Stimulated activated CD4-positive, alpha-beta T cell treated with anti-CD3 and anti-CD28 coated beads, Interleukin-4, amount 100 ng/mL, for 4 hours (primary cell): ENCODE data around the gene CUL4A.
A peak's percentile ranks its signal among the peaks of the same experiment; 100 is the strongest.
"Not testable (repeated sequence)": the region's sequence is repeated elsewhere in the genome, so short reads cannot be mapped to it uniquely, and the experiment has no call there.

Experiments used
- DNase-seq, 2 experiments: peaks; one replicate each; pipeline ENCODE4 v3.0.0-alpha.2; 2020

CUL4A gene

DNA sequence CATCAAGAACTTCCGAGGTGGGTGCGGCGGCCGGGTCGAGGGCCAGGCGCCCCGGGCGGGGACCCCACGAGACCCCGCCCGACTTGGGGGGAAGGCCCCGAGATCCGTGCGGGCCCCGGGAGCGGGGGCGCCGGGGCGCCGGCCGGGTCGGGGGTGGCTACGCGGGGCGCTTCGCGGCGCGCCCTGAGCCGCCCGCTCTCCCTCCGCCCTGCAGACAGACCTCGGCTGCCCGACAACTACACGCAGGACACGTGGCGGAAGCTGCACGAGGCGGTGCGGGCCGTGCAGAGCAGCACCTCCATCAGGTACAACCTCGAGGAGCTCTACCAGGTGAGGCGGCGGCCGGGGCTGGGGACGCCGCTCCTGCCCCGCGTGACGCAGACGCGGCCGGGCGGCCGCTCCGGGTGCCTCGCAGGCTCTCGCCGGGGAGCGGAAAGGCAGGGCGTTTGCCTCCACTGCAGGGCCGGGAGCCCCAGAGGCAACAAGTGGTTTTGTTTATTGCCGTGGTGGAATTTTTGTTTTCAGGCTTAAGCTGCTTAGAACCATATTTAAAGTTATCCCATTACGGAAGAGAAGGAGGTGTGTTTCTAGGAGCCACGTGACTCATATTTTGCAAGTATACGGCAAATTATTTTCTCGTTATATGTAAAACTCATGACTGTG, 477 bp downstream of the CUL4A start:
- DNase-seq = peak; percentile 56 to 74

GRCh38 chr13:113210833-113211232, 1.4 kb downstream of the CUL4A start:
- no peak for DNase-seq

DNA sequence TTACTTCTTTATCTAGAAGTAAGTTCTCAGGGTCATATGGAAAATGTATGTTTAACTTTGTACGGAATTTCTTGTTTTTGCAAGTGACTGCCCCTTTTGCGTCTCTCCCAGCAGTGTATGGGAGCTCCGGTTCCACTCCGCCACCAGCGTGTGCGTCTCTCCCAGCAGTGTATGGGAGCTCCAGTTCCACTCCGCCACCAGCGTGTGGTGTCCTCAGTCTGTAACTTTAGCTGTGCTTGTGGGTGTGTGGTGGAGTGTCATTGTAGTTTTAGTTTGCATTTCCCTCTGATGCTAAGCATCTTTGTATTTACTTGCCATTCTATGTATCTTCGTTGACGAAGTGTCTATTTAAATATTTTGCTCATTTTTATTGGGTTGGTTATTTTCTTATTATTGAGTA, 2.4 kb downstream of the CUL4A start:
- DNase-seq = no peak

- DNase-seq = no peak
Observed at GRCh38 chr13:113216254-113217048, 7.0 kb downstream of the CUL4A start.

DNA sequence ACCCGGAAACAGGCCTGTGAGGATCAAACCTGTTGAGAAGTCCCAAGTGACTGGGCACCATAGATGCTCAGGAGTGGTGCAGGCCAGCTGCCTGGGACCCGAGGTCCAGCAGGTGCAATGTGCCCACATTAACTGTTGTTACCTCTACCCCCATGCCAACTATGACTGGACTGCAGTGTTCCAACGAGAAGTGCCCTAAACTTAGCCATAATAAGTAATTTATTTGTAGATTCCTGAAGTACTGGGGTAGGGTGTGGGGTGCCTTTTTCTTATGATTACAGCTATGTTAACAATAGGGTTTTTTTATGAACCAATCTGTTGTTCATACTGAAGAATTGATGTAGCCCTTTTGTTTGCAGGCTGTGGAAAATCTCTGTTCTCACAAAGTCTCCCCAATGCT, 9.2 kb downstream of the CUL4A start:
- no peak for DNase-seq

GRCh38 chr13:113219256-113219940, 10.0 kb downstream of the CUL4A start:
- DNase-seq = no peak

GRCh38 chr13:113220141-113220598, 10.8 kb downstream of the CUL4A start:
- DNase-seq = no peak

DNA sequence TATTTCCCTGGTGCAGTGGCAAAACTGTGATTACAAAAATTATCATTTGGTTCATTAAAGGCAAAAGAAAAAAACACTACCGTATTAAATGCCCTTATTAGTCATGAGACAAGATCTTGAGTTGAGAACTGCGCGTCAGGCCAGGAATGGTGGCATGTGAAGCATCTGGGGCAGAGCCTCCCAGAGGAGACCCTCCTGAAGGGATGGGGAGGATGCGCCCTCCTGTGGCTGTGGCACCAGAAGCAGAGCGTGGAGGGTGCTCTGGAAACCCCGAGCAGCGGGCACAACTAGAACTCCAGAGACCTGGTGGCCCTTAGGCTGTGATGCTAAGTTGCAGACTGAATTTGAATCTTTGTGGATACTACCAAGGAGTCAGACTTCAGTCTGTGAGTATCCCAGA, 11.5 kb downstream of the CUL4A start:
- peak in 1 of 2 experiments; percentile 16 for DNase-seq

- no peak for DNase-seq
Observed at GRCh38 chr13:113223070-113223469, 13.7 kb downstream of the CUL4A start.

DNA sequence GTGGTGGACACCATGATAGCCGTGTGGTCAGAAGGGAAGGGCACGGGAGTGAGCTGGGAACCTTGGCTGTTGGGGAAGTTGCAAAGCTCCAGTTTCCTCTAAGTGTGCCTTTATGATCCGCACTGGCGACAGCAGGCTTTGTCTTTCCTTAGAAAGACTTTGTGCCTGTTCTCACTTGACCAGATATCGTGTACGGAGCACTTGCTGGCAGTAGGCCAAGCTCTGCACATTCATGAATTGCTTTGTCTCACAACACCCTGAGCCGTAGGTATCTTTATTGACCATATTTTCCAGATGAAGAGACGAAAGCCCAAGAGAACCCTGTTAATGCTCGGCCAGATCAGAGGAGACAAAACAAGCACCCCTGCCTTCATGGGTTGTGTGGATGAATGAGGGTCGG, 15.1 kb downstream of the CUL4A start:
- DNase-seq = no peak

DNA sequence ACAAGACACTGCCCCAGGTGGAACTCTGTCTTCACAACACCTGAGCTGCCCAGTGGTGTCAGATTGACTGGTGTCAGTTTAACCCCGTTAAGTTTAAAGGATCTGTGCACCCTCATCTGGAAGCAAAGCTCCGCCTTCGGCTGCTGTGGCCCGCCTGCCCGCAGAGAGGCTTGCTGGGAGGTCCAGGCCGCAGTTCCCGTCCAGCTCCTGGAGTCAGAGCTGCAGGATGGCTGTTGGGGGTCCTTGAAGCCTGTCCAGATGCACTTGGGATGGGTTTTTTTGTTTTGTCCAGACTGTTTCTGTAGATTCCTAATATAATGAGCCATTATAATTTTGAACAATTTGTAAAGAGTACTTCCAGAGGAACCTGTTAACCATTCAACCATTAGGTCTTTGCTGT, 16.1 kb downstream of the CUL4A start:
- no peak for DNase-seq

DNA sequence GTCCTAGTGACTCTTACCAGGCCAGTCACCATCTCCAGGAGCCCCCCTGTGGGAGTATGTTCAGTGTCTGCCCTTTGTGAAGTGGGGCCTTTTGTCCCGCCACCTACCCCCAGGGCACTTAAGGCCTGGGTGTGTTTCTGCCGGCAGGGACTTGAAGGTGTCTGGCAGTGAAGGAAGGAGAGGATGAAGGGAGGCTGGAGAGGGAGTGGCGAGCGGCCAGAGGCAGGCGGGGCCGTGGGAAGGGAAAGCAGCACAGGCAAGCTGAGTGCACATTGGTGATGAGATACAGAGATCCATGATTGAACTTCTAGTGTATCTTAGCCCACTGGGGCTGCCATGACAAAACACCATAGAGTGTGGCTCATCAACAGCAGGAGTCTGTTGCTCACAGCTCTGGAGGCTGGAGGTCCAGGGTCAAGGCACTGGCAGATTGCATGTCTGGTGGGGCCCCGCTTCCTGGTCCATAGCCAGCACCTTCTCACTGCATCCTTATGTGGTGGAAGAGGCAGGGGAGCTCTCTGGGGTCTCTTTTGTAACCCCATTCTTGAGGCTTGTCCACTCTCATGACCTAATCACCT, 17.5 kb downstream of the CUL4A start:
- no peak for DNase-seq

DNA sequence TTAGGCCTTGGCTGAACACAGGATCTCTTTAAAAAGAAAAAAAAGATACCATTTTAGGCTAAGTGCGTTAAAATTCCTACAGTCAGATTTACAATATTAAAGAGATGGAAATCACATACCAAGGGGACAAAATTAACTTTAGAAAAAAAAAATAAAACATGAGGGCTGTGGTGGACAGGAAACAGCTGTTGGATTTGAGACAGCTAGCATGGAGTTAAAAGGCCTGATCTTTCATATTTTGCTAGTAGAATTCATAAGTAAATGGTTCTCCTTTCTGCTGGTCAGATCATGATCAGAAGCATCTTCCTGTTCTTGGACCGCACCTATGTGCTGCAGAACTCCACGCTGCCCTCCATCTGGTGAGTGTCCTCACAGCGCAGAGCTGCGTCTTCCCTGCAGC, 19.7 kb downstream of the CUL4A start:
- no peak for DNase-seq

DNA sequence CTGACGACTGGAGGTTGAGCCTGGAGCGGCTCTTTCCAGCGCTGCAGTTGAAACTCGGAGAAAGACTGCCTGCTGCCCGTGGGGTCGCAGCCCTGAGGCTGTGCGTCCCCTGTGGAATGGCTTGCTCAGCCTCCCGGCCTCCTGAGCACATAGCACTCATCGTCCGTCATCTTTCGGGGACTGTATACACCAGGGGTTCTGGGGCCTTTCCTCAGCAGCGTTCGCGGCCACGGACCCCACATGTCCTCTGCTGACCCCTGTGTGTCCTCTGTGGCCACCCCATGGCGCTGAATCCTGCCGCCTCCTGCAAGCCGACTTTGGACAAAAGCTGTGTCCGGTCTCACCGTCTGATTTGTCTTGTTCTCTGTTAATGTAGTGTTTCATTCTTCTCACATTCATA, 20.4 kb downstream of the CUL4A start:
- no peak for DNase-seq

- peak in 1 of 2 experiments; percentile 75 for DNase-seq
Observed at GRCh38 chr13:113231306-113232207, 22.1 kb downstream of the CUL4A start.

DNA sequence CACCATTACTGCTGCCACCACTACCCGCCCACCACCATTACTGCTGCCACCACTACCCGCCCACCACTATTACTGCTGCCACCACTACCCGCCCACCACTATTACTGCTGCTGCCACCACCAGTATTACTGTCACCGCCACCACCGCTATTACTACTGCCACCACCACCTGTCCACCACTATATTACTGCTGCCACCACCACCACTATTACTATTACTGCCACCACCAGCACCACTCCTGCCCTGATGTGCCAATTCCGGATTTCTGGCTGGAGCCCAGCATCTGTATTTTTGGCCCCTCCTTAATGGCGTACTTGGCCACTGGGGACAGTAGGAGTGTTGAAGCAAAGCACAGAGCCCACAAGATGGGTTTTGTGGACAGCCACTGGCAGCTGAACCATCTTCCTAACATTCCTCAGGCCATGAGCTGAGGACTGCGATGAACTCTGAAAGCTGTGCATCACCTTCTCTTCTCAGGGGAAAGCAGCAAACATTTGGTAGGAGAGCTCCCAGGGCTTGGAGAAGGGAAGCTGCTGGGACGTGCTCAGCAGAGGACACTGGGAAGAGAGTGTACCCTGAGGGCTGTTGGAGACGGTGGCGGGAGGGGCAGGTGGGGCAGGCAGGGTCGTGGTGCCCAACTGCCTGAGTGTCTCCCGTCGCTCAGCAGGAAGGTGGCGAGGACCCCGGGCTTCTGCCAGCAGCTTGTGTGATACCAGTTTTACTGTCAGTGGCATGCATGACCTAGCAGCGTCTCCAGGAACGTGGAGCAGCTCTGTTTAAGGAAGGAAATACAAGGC, 23.0 kb downstream of the CUL4A start:
- DNase-seq = no peak

DNA sequence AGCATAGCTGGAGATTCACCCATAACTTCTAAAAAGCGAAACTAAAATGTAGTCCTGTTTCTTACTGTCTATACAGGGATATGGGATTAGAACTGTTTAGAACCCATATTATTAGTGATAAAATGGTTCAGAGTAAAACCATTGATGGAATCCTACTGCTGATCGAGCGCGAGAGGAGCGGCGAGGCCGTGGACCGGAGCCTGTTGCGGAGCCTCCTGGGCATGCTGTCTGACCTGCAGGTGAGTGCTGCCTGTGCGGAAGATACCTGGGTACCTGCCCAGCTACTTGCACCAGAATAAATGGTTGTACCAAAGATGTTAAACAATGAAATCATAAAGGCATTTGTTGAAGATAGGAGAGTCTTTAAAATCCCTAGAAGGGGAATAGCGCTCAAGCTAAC, 23.7 kb downstream of the CUL4A start:
- no peak for DNase-seq

GRCh38 chr13:113238536-113238935, 29.1 kb downstream of the CUL4A start:
- DNase-seq = no peak

- no peak for DNase-seq
Observed at GRCh38 chr13:113239357-113239756, 29.9 kb downstream of the CUL4A start.

- DNase-seq = no peak
Observed at GRCh38 chr13:113239986-113240385, 30.6 kb downstream of the CUL4A start.

- not testable (repeated sequence) for DNase-seq
Observed at GRCh38 chr13:113241623-113242022, 32.2 kb downstream of the CUL4A start.

GRCh38 chr13:113243847-113244246, 34.4 kb downstream of the CUL4A start:
- no peak for DNase-seq
